ENCODE data around the gene CHST15. TPM values are rescaled to one million over a fixed set of nuclear protein-coding genes. Genes with fewer than 3 reads are reported as not detected.

The CHST15 gene
- total and polyA plus RNA-seq, 11 donors, result 0.88 to 27.1 (median 4.1) TPM

DNA sequence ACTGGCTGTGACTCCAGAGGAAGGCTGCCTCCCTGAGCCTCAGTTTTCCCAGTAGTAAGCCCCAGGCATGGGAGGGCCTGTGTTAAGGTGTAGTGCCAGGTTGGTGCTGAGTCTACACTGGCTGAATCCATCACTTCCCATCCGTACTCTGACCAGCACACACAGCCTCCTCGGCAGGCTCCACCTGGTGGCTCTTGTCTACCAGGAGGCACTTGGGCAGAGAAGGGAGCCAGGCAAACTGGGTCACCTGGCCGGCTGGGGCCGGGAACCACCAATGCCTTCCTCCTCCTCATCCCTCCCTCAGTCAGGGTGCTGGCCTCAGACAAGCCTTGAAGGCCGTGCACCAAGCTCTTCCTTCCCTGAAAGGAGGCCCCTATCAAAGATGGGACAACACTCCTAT is 75.7 kb downstream of the CHST15 start:
- Histone ChIP-seq H3K9me3 (peaks cover 0 to 11% (median 0%) of the 10 kb centered on the region in 12 donors), H3K36me3 (peaks cover 0 to 41% (median 2%) of the 10 kb centered on the region in 9 donors), H3K27me3 (peaks cover 0 to 9% (median 0%) of the 10 kb centered on the region in 9 donors), H3K27ac (no peak overlapping the region), H3K4me1 (peaks cover 0 to 9% (median 0%) of the 10 kb centered on the region in 12 donors), H3K4me3 (no peak overlapping the region)
- 86 to 93% (median 87%) methylated on average over 5 of the region's 5 CpGs for WGBS, 4 donors
- intact Hi-C loops (cut with DNase I), result no loop called here
- no peak for TF ChIP-seq POLR2A (IDR thresholded peaks at IDR 0.05)
- TF ChIP-seq, protein P1, sequence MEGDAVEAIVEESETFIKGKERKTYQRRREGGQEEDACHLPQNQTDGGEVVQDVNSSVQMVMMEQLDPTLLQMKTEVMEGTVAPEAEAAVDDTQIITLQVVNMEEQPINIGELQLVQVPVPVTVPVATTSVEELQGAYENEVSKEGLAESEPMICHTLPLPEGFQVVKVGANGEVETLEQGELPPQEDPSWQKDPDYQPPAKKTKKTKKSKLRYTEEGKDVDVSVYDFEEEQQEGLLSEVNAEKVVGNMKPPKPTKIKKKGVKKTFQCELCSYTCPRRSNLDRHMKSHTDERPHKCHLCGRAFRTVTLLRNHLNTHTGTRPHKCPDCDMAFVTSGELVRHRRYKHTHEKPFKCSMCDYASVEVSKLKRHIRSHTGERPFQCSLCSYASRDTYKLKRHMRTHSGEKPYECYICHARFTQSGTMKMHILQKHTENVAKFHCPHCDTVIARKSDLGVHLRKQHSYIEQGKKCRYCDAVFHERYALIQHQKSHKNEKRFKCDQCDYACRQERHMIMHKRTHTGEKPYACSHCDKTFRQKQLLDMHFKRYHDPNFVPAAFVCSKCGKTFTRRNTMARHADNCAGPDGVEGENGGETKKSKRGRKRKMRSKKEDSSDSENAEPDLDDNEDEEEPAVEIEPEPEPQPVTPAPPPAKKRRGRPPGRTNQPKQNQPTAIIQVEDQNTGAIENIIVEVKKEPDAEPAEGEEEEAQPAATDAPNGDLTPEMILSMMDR (IDR thresholded peaks at IDR 0.05), result no peak
- ATAC-seq (no peak), DNase-seq (peak in 1 of 5 donors; percentile 42)

DNA sequence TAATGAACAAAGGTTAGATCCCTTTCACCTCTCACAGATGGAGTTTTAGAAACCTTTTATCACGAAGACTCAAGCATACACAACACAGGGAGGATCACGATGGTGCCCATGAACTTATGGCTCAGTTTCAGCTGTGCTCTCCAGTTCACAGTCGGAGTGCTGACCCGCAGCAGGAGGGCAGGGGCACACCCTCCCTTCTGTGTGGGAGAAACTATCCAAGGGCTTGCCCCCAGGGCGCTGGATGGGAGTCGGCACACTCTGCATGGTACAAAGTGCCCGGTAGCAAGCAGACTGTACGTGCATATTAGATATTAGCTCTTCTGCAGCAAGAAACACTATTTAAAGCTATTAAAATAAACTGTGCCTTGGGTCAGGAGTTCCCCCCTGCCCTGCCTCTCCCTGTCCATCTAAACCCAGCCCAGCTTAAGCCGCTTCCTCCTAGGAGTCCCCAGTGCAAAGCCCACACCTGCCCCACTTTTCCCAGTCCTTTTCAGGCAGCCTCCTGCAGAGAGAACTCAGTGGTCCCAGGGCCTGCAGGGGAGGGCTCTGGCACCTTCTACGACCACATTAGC is 76.5 kb downstream of the CHST15 start:
- intact Hi-C loops (cut with DNase I), result no loop called here
- Histone ChIP-seq H3K36me3 (peaks cover 0 to 41% (median 2%) of the 10 kb centered on the region in 9 donors), H3K27me3 (peaks cover 0 to 9% (median 0%) of the 10 kb centered on the region in 9 donors), H3K9me3 (peaks cover 0 to 11% (median 0%) of the 10 kb centered on the region in 12 donors), H3K27ac (no peak overlapping the region), H3K4me3 (no peak overlapping the region), H3K4me1 (peaks cover 0 to 9% (median 0%) of the 10 kb centered on the region in 12 donors)
- no peak for TF ChIP-seq POLR2A (IDR thresholded peaks at IDR 0.05)
- TF ChIP-seq, protein P1 (IDR thresholded peaks at IDR 0.05), result no peak
- 76 to 90% (median 80%) methylated on average over 10 of the region's 10 CpGs for WGBS, 4 donors
- peak in 1 of 5 donors; percentile 14 for DNase-seq
- no peak for ATAC-seq

DNA sequence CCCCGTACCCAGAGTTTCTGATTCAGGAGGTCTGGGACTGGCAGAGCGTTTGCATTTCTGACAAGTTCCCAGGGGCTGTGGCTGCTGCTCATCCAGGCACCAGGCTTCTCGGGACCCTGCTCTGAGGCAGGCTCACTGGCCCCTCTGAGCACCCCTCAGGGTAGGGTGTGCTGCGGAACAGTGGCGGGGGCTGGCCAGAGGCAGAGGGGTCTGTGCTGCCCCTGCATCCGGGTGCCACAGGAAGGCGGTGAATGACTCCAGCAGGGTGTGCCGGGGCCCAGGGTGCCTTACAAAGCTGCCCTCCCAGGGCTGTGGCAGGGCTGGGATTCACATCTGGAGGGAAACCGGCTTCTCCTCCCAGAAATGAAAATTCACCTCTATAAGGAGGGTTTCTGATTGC is 77.4 kb downstream of the CHST15 start:
- Histone ChIP-seq H3K27me3 (peaks cover 0 to 9% (median 0%) of the 10 kb centered on the region in 9 donors), H3K36me3 (peaks cover 0 to 40% (median 0%) of the 10 kb centered on the region in 9 donors), H3K4me1 (peaks cover 0 to 9% (median 0%) of the 10 kb centered on the region in 12 donors), H3K4me3 (no peak overlapping the region), H3K27ac (no peak overlapping the region), H3K9me3 (peaks cover 0 to 11% (median 0%) of the 10 kb centered on the region in 12 donors)
- 85 to 89% (median 86%) methylated on average over 7 to 9 of the region's 9 CpGs for WGBS, 4 donors
- TF ChIP-seq POLR2A (IDR thresholded peaks at IDR 0.05), result no peak
- TF ChIP-seq, protein P1 (IDR thresholded peaks at IDR 0.05), result no peak
- intact Hi-C loops (cut with DNase I), result no loop called here
- ATAC-seq, result no peak
- peak in 1 of 5 donors; percentile 26 for DNase-seq

DNA sequence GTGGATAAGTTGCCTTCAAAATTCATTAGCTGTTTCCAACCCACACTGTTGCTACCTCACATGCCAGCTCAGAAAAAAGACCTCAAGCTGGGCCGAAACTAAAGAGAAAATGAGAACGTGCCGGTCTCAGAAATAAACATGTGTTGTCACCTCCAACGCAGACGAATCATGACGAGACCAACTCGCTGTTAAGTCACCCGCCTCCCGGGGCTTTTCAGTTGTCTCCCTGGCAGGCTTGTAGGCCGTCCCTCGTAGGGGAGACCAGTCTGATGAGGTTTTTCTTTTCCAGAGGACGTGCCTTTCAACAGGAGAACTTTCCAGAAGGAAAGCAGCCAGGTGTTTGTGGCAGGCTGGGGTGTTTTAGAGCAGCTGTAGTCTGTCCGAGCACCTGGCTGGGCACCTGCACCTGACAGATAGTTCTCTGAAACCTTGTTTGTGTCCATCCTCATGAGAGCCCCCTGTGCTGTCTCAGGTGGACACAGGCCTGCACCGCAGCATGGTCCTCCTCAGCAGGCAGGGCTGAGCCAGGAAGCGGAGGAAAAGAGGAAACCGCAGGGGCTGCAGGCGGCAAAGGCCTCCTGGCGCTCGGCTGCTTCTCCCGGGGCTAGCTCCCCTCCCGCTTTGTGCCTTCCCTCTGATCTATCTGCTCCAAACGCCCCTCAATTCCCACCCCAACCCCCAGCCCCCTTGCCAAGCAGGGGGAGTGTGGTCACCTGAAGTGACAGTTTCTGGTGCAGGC is 78.8 kb downstream of the CHST15 start:
- peaks cover 0 to 11% (median 0%) of the 10 kb centered on the region in 12 donors for H3K9me3 ChIP-seq
- no peak for TF ChIP-seq POLR2A (IDR thresholded peaks at IDR 0.05)
- TF ChIP-seq, protein P1 (IDR thresholded peaks at IDR 0.05), result no peak
- WGBS, 4 donors, result 81 to 85% (median 84%) methylated on average over 22 of the region's 22 CpGs
- DNase-seq (peak in 1 of 5 donors; percentile 19), ATAC-seq (no peak)
- peaks cover 0 to under 1% (median 0%) of the 10 kb centered on the region in 9 donors for H3K27me3 ChIP-seq
- intact Hi-C loops (cut with DNase I), result no loop called here
- no peak overlapping the region for H3K4me3 ChIP-seq
- H3K4me1 ChIP-seq, result peaks cover 0 to 9% (median 0%) of the 10 kb centered on the region in 12 donors
- peaks cover 0 to 40% (median 0%) of the 10 kb centered on the region in 9 donors for H3K36me3 ChIP-seq
- H3K27ac ChIP-seq, result no peak overlapping the region
